TTC549 (cell line): ENCODE results near the gene CYLC1.

Experiments used
- FAIRE-seq: peaks from 2 replicates; lab custom pipeline; 2012; peaks lifted over from hg19 to GRCh38; lab: Jason Lieb, UNC

CYLC1 gene

GRCh38 chrX:83860846-83861245 lies at the start of gene CYLC1:
Gene CYLC1 (plus strand): TSS chrX:83861146. CDS start chrX:83861183, 37 bp downstream.
- no peak for FAIRE-seq

- FAIRE-seq: no peak
Observed at GRCh38 chrX:83819304-83819703, 41.6 kb upstream of the CYLC1 start.

- FAIRE-seq: no peak
Observed at GRCh38 chrX:83829874-83830273, 31.1 kb upstream of the CYLC1 start.

- FAIRE-seq: no peak
Observed at GRCh38 chrX:83845397-83845796, 15.5 kb upstream of the CYLC1 start.

GRCh38 chrX:83847339-83847738 lies 13.6 kb upstream of the CYLC1 start:
- no peak for FAIRE-seq

- FAIRE-seq: no peak
Observed at GRCh38 chrX:83888585-83888984, 27.6 kb downstream of the CYLC1 start.

- FAIRE-seq: no peak
Observed at GRCh38 chrX:83892433-83892832, 31.5 kb downstream of the CYLC1 start.

- no peak for FAIRE-seq
Observed at GRCh38 chrX:83906921-83907320, 46.0 kb downstream of the CYLC1 start.

- FAIRE-seq: no peak
Observed at GRCh38 chrX:83916525-83916924, 55.6 kb downstream of the CYLC1 start.

- no peak for FAIRE-seq
Observed at GRCh38 chrX:83934220-83934619, 73.3 kb downstream of the CYLC1 start.
